Lung (tissue), 12 donors: ENCODE measurements around the gene OGFR. TPM values are rescaled to one million over a fixed set of nuclear protein-coding genes. Genes with fewer than 3 reads are reported as not detected.

Source experiments
- ATAC-seq: fragments of 200-7000 bp; cut with Tn5 transposase; one replicate; pipeline ENCODE4 v1.9.1; 2020; ENCODE audit warnings: moderate number of reproducible peaks; ENCODE audit not compliant: insufficient read depth, low FRiP score
- DNase-seq, 3 donors: peaks; one replicate each; pipeline ENCODE4 v3.0.0-alpha.2; 2013 to 2017
- H3K27ac ChIP-seq, 2 donors: one replicate each; pipeline ENCODE4 v1.5.1; 2013; ENCODE audit warnings: mild to moderate bottlenecking in 2 of 2, moderate library complexity in 2 of 2, control low read depth in 1 of 2, inconsistent platforms in 1 of 2, low read depth in 1 of 2, low read length in 1 of 2
- H3K27me3 ChIP-seq, 3 donors: one replicate each; pipeline ENCODE4 v1.5.1; 2013; ENCODE audit warnings: low read length in 2 of 3; ENCODE audit not compliant: control insufficient read depth in 3 of 3, insufficient read depth in 3 of 3
- H3K36me3 ChIP-seq, 4 donors: one replicate each; pipeline ENCODE4 v1.5.1; 2013; ENCODE audit warnings: low read length in 4 of 4, mild to moderate bottlenecking in 1 of 4, moderate library complexity in 1 of 4; ENCODE audit not compliant: control insufficient read depth in 4 of 4, insufficient read depth in 4 of 4
- H3K4me1 ChIP-seq, 5 donors: one replicate each; pipeline ENCODE4 v1.5.1; 2013; ENCODE audit warnings: low read length in 5 of 5, mild to moderate bottlenecking in 2 of 5, moderate library complexity in 1 of 5; ENCODE audit not compliant: control insufficient read depth in 5 of 5, insufficient read depth in 5 of 5
- H3K4me3 ChIP-seq: one replicate; pipeline ENCODE4 v1.5.1; 2013; ENCODE audit warnings: mild to moderate bottlenecking, control low read depth, moderate library complexity
- H3K9ac ChIP-seq, 2 donors: one replicate each; pipeline ENCODE4 v1.5.1; 2013; ENCODE audit warnings: low read length in 2 of 2, control low read depth in 1 of 2; ENCODE audit not compliant: insufficient read depth in 1 of 2
- H3K9me3 ChIP-seq, 4 donors: one replicate each; pipeline ENCODE4 v1.5.1; 2013; ENCODE audit warnings: low read length in 3 of 4, mild to moderate bottlenecking in 1 of 4, moderate library complexity in 1 of 4; ENCODE audit not compliant: control insufficient read depth in 4 of 4, insufficient read depth in 3 of 4
- whole genome bisulfite sequencing, 2 donors: extraction: QIAGEN DNeasy Blood & Tissue Kit; methylation state at CpG; one replicate each; pipeline ENCODE4 v1.1.7; 2013; 5-methylcytosine and 5-hydroxymethylcytosine counted together
- polyA plus RNA-seq, 2 donors: library from polyadenylated mRNA; stranded (reverse); fragments of 200-250 nt; gene quantifications; one replicate each; pipeline ENCODE4 v1.2.1, GENCODE V29; 2013
- total RNA-seq, 2 donors: library from RNA; depleted of rRNA in 1 of 2; stranded (reverse); fragments of >200 nt in 1 of 2; gene quantifications; one replicate each; pipeline ENCODE4 v1.2.1, GENCODE V29; 2014 to 2021
- TF ChIP-seq, protein P1 (sequence below): IDR thresholded peaks from 2 replicates; pipeline ENCODE4 v1.5.1; 2012; ENCODE audit warnings: mild to moderate bottlenecking; ENCODE audit errors: control extremely low read depth, extremely low read depth
- donor health status: control.
- donor health status: control.
- donor health status: Bipolar disorder and iron deficiency.
- donor health status: healthy.
- donor health status: DM: yes; HTN: yes; CAD: no.

Gene OGFR
- total and polyA plus RNA-seq, 4 donors: 38.0 to 73.1 (median 63.9) TPM

GRCh38 chr20:62762801-62763368, 41.8 kb upstream of the OGFR start:
- peaks cover 0 to 23% (median 0%) of the 10 kb centered on the region in 5 donors for H3K4me1 ChIP-seq
- 87 to 92% methylated on average over 16 of the region's 16 CpGs for whole genome bisulfite sequencing, 2 donors
- DNase-seq (no peak), ATAC-seq (no peak)
- no peaks in the 10 kb centered on the region for H3K36me3 ChIP-seq
- no peak overlapping the region for H3K4me3 ChIP-seq
- H3K9me3 ChIP-seq: no peaks in the 10 kb centered on the region
- H3K9ac ChIP-seq: no peak overlapping the region
- no peaks in the 10 kb centered on the region for H3K27me3 ChIP-seq
- TF ChIP-seq, protein P1, sequence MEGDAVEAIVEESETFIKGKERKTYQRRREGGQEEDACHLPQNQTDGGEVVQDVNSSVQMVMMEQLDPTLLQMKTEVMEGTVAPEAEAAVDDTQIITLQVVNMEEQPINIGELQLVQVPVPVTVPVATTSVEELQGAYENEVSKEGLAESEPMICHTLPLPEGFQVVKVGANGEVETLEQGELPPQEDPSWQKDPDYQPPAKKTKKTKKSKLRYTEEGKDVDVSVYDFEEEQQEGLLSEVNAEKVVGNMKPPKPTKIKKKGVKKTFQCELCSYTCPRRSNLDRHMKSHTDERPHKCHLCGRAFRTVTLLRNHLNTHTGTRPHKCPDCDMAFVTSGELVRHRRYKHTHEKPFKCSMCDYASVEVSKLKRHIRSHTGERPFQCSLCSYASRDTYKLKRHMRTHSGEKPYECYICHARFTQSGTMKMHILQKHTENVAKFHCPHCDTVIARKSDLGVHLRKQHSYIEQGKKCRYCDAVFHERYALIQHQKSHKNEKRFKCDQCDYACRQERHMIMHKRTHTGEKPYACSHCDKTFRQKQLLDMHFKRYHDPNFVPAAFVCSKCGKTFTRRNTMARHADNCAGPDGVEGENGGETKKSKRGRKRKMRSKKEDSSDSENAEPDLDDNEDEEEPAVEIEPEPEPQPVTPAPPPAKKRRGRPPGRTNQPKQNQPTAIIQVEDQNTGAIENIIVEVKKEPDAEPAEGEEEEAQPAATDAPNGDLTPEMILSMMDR: no peak
- no peak overlapping the region for H3K27ac ChIP-seq

GRCh38 chr20:62763404-62763803, 41.2 kb upstream of the OGFR start:
- Histone ChIP-seq H3K27me3 (no peaks in the 10 kb centered on the region), H3K4me1 (peaks cover 0 to 28% (median 0%) of the 10 kb centered on the region in 5 donors)
- ATAC-seq: no peak

GRCh38 chr20:62764156-62764935, 40.3 kb upstream of the OGFR start:
- H3K27me3 ChIP-seq: no peaks in the 10 kb centered on the region
- H3K36me3 ChIP-seq: no peaks in the 10 kb centered on the region
- peaks cover 0 to 37% (median 4%) of the 10 kb centered on the region in 5 donors for H3K4me1 ChIP-seq
- no peak overlapping the region for H3K27ac ChIP-seq
- no peak overlapping the region for H3K4me3 ChIP-seq
- no peak for DNase-seq
- ATAC-seq: no peak
- TF ChIP-seq, protein P1: no peak
- 88 to 93% methylated on average over 26 of the region's 26 CpGs for WGBS, 2 donors
- H3K9ac ChIP-seq: no peak overlapping the region
- H3K9me3 ChIP-seq: no peaks in the 10 kb centered on the region

More at GRCh38 chr20:62763404-62763803, 41.2 kb upstream of the OGFR start:
- WGBS, 2 donors: 91 to 94% methylated on average over 4 of the region's 4 CpGs
- TF ChIP-seq, protein P1: no peak
- no peak overlapping the region for H3K27ac ChIP-seq
- no peak overlapping the region for H3K4me3 ChIP-seq
- H3K36me3 ChIP-seq: no peaks in the 10 kb centered on the region
- no peak overlapping the region for H3K9ac ChIP-seq
- no peak for DNase-seq
- no peaks in the 10 kb centered on the region for H3K9me3 ChIP-seq
